Uterus (tissue), 4 donors: ENCODE data around the gene WASHC3. TPM values are rescaled to one million over a fixed set of nuclear protein-coding genes. Genes with fewer than 3 reads are reported as not detected.

Experiments used
- DNase-seq, 2 donors: peaks; one replicate each; pipeline ENCODE4 v3.0.0-alpha.2; 2019 to 2020
- H3K27ac ChIP-seq, 2 donors: fragments of 200-600 bp; sonication (generic); 1 replicate in 1 of 2; 2 replicates in 1 of 2; pipeline ENCODE4 v1.5.1; 2016 to 2018
- H3K27me3 ChIP-seq, 2 donors: fragments of 200-600 bp; sonication (generic); one replicate each; pipeline ENCODE4 v1.5.1; 2018 to 2019; ENCODE audit warnings: control low read depth in 1 of 2
- H3K36me3 ChIP-seq, 2 donors: fragments of 200-600 bp; sonication (generic); one replicate each; pipeline ENCODE4 v1.5.1; 2019; ENCODE audit warnings: control low read depth in 1 of 2
- H3K4me1 ChIP-seq, 2 donors: fragments of 200-600 bp; sonication (generic); one replicate each; pipeline ENCODE4 v1.5.1; 2018 to 2019; ENCODE audit warnings: control low read depth in 1 of 2
- H3K4me3 ChIP-seq, 2 donors: fragments of 200-600 bp; sonication (generic); 1 replicate in 1 of 2; 2 replicates in 1 of 2; pipeline ENCODE4 v1.5.1; 2018 to 2019; ENCODE audit warnings: mild to moderate bottlenecking in 1 of 2
- H3K9me3 ChIP-seq, 2 donors: fragments of 200-600 bp; sonication (generic); one replicate each; pipeline ENCODE4 v1.5.1; 2019; ENCODE audit warnings: control low read depth in 1 of 2
- CTCF ChIP-seq, 4 experiments: fragments of 200-600 bp in 2 of 4; fragments of 450-650 bp in 2 of 4; sonication (generic) in 2 of 4; IDR thresholded peaks; one replicate each; pipeline ENCODE4 v1.5.1; 2016 to 2019; ENCODE audit warnings: antibody characterized with exemption in 4 of 4, mild to moderate bottlenecking in 2 of 4, moderate library complexity in 1 of 4
- POLR2A ChIP-seq, 2 donors: fragments of 450-650 bp; IDR thresholded peaks; one replicate each; pipeline ENCODE4 v1.6.1; 2016; ENCODE audit warnings: antibody characterized with exemption in 2 of 2, mild to moderate bottlenecking in 1 of 2, moderate library complexity in 1 of 2
- intact Hi-C: fragments of 100-400 bp; cut with DNase I; formaldehyde crosslinking; loops from one replicate; pipeline ENCODE4 v1.15.1; 2023; ENCODE audit warnings: low total_unique reads
- total RNA-seq, 4 donors: library from RNA; depleted of rRNA in 3 of 4; stranded (reverse); fragments of >200 nt in 3 of 4; gene quantifications; one replicate each; pipeline versions ENCODE4 v1.1.0 to v1.2.4, GENCODE V29; 2014 to 2023
- donor health status: DM: yes; HTN: yes; CAD: no.

Gene WASHC3
- total RNA-seq, 4 donors from 2014 or later, result 36.5 to 59.9 (median 49.3) TPM

- peak in 1 of 2 donors; percentile 43 for DNase-seq
- Histone ChIP-seq H3K4me3 (no peak overlapping the region), H3K9me3 (no peaks in the 10 kb centered on the region), H3K27me3 (no peaks in the 10 kb centered on the region), H3K4me1 (peaks cover 0 to 28% of the 10 kb centered on the region in 2 donors), H3K36me3 (no peaks in the 10 kb centered on the region), H3K27ac (peak overlapping the region; percentile 61 to 68)
- intact Hi-C loops, result no loop called here
- TF ChIP-seq CTCF (IDR thresholded peaks at IDR 0.05) (no peak), POLR2A (IDR thresholded peaks at IDR 0.05) (no peak)
Observed at GRCh38 chr12:102067574-102068258, 5.9 kb upstream of the WASHC3 start.

- peak overlapping the region; percentile 5 to 13 for H3K27ac ChIP-seq
- no peak for DNase-seq
- H3K36me3 ChIP-seq, result no peaks in the 10 kb centered on the region
- intact Hi-C loops, result no loop called here
- H3K9me3 ChIP-seq, result no peaks in the 10 kb centered on the region
- no peaks in the 10 kb centered on the region for H3K27me3 ChIP-seq
- TF ChIP-seq CTCF (IDR thresholded peaks at IDR 0.05), result no peak
- TF ChIP-seq POLR2A (IDR thresholded peaks at IDR 0.05), result no peak
- H3K4me1 ChIP-seq, result peaks cover 0 to 17% of the 10 kb centered on the region in 2 donors
- H3K4me3 ChIP-seq, result no peak overlapping the region
Observed at GRCh38 chr12:102064476-102064875, 2.7 kb upstream of the WASHC3 start.

- Histone ChIP-seq H3K4me3 (no peak overlapping the region), H3K4me1 (peaks cover 0 to 8% of the 10 kb centered on the region in 2 donors), H3K27me3 (no peaks in the 10 kb centered on the region), H3K27ac (no peak overlapping the region), H3K36me3 (no peaks in the 10 kb centered on the region), H3K9me3 (no peaks in the 10 kb centered on the region)
- no peak for DNase-seq
- TF ChIP-seq CTCF (IDR thresholded peaks at IDR 0.05), result no peak
- TF ChIP-seq POLR2A (IDR thresholded peaks at IDR 0.05), result no peak
- intact Hi-C loops, result no loop called here
Observed at GRCh38 chr12:102063069-102063468, 1.3 kb upstream of the WASHC3 start.

GRCh38 chr12:102062419-102062806 is 622 bp upstream of the WASHC3 start:
- H3K9me3 ChIP-seq, result no peaks in the 10 kb centered on the region
- no peak for TF ChIP-seq CTCF (IDR thresholded peaks at IDR 0.05)
- no peak for TF ChIP-seq POLR2A (IDR thresholded peaks at IDR 0.05)
- peak overlapping the region; percentile 58 to 76 for H3K4me3 ChIP-seq
- DNase-seq, result no peak
- no peaks in the 10 kb centered on the region for H3K36me3 ChIP-seq
- intact Hi-C loops, result no loop called here
- H3K4me1 ChIP-seq, result peaks cover 0 to 4% of the 10 kb centered on the region in 2 donors
- peak overlapping the region; percentile 41 to 92 for H3K27ac ChIP-seq
- H3K27me3 ChIP-seq, result no peaks in the 10 kb centered on the region

GRCh38 chr12:102061096-102061559 is 663 bp downstream of the WASHC3 start:
- Histone ChIP-seq H3K4me3 (peak overlapping the region; percentile 58 to 76), H3K36me3 (no peaks in the 10 kb centered on the region), H3K27ac (peak overlapping the region; percentile 89 to 92), H3K9me3 (no peaks in the 10 kb centered on the region), H3K27me3 (no peaks in the 10 kb centered on the region), H3K4me1 (no peaks in the 10 kb centered on the region)
- DNase-seq, result no peak
- intact Hi-C loops, result no loop called here
- TF ChIP-seq CTCF (IDR thresholded peaks at IDR 0.05) (no peak), POLR2A (IDR thresholded peaks at IDR 0.05) (no peak)
